Mesothelial cell of epicardium (in vitro differentiated cells): ENCODE data around the gene SRPK3. TPM values are rescaled to one million over a fixed set of nuclear protein-coding genes. Genes with fewer than 3 reads are reported as not detected.

ENCODE experiments used
- DNase-seq, 2 experiments: peaks; one replicate each; pipeline ENCODE4 v3.0.0; 2021; ENCODE audit warnings: low spot score in 2 of 2; ENCODE audit not compliant: unreplicated experiment in 2 of 2
- H3K27ac Mint-ChIP-seq: 2 replicates; pipeline ENCODE4 v1.8.0; 2021; ENCODE audit warnings: mixed read lengths
- H3K27me3 Mint-ChIP-seq: 2 replicates; pipeline ENCODE4 v1.8.0; 2021; ENCODE audit warnings: low read depth, mixed read lengths
- H3K36me3 Mint-ChIP-seq: 2 replicates; pipeline ENCODE4 v1.8.0; 2021; ENCODE audit warnings: mixed read lengths
- H3K4me1 Mint-ChIP-seq: 2 replicates; pipeline ENCODE4 v1.8.0; 2021; ENCODE audit warnings: mixed read lengths
- H3K4me3 Mint-ChIP-seq: 2 replicates; pipeline ENCODE4 v1.8.0; 2021; ENCODE audit warnings: mild to moderate bottlenecking, moderate library complexity, mixed read lengths
- H3K9me3 Mint-ChIP-seq: 2 replicates; pipeline ENCODE4 v1.8.0; 2021; ENCODE audit warnings: mixed read lengths
- CTCF ChIP-seq: fragments of 200-600 bp; sonication (generic); IDR thresholded peaks from one replicate; pipeline ENCODE4 v1.5.0; 2021; ENCODE audit warnings: antibody characterized with exemption; ENCODE audit not compliant: unreplicated experiment
- total RNA-seq: library from RNA; stranded (reverse); gene quantifications from 3 replicates; pipeline ENCODE4 v1.2.1, GENCODE V29; 2021

SRPK3 gene
- total RNA-seq, 1 donor from 2014 or later, result not detected

DNA sequence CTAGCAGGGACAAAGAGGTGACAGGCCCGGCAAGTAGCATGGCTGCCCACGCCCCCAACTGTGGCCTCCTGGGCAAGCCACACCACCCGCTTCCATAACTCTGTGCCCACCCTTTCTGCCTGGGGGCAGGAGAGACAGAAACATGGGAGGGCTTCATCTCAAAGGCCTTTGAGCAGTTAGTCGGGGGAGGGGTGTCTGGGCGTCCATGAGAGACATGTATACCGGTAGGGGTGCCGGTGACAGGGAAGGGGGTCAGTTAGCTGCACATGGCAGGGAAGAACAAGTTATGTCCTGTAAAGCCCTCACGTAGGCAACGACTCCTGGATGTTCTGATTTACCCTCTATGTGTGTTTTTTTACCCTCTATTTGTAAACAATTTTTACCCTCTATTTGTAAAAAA lies 40.2 kb downstream of the SRPK3 start:
- Mint-ChIP-seq H3K27me3 (peaks cover 18% of the 10 kb centered on the region), H3K4me1 (peaks cover 5% of the 10 kb centered on the region), H3K27ac (no peak overlapping the region), H3K36me3 (no peaks in the 10 kb centered on the region), H3K4me3 (no peak overlapping the region), H3K9me3 (peaks cover 4% of the 10 kb centered on the region)
- no peak for TF ChIP-seq CTCF
- DNase-seq, result no peak

GRCh38 chrX:153824348-153824747 lies 43.5 kb downstream of the SRPK3 start:
- H3K9me3 Mint-ChIP-seq, result peaks cover 11% of the 10 kb centered on the region
- H3K27me3 Mint-ChIP-seq, result peaks cover 46% of the 10 kb centered on the region
- no peak for DNase-seq
- no peak overlapping the region for H3K4me3 Mint-ChIP-seq
- TF ChIP-seq CTCF, result no peak
- H3K27ac Mint-ChIP-seq, result no peak overlapping the region
- H3K4me1 Mint-ChIP-seq, result peaks cover 4% of the 10 kb centered on the region
- no peaks in the 10 kb centered on the region for H3K36me3 Mint-ChIP-seq

- no peak overlapping the region for H3K27ac Mint-ChIP-seq
- no peak for TF ChIP-seq CTCF
- DNase-seq, result no peak
- peaks cover 47% of the 10 kb centered on the region for H3K27me3 Mint-ChIP-seq
- no peaks in the 10 kb centered on the region for H3K36me3 Mint-ChIP-seq
- no peak overlapping the region for H3K4me3 Mint-ChIP-seq
- H3K4me1 Mint-ChIP-seq, result no peaks in the 10 kb centered on the region
- peaks cover 11% of the 10 kb centered on the region for H3K9me3 Mint-ChIP-seq
These were observed 44.2 kb downstream of the SRPK3 start for GRCh38 chrX:153825042-153825441.

DNA sequence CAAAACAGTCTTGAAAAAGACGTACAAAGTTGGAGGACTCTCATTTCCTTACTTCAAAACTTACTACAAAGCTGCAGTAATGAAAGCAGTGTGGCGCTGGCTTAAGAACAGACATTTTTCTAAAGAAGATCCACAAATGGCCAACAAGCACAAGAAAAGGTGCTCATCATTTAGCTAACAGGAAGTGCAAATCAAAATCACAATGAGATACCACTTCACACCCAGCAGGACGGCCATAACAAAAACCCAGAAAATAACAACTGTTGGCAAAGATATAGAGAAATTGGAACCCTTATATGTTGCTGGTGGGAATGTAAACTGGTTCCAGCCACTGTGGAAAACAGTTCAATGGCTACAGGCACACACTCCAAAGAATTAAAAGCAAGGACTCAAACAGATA lies 46.2 kb downstream of the SRPK3 start:
- H3K4me1 Mint-ChIP-seq, result no peaks in the 10 kb centered on the region
- H3K4me3 Mint-ChIP-seq, result no peak overlapping the region
- H3K36me3 Mint-ChIP-seq, result no peaks in the 10 kb centered on the region
- peaks cover 11% of the 10 kb centered on the region for H3K9me3 Mint-ChIP-seq
- DNase-seq, result no peak
- H3K27ac Mint-ChIP-seq, result no peak overlapping the region
- peaks cover 59% of the 10 kb centered on the region for H3K27me3 Mint-ChIP-seq
- no peak for TF ChIP-seq CTCF

- Mint-ChIP-seq H3K9me3 (peaks cover 11% of the 10 kb centered on the region), H3K27ac (no peak overlapping the region), H3K4me1 (no peaks in the 10 kb centered on the region), H3K27me3 (peaks cover 68% of the 10 kb centered on the region), H3K4me3 (no peak overlapping the region), H3K36me3 (no peaks in the 10 kb centered on the region)
- TF ChIP-seq CTCF, result no peak
- DNase-seq, result no peak
These were observed 47.1 kb downstream of the SRPK3 start for GRCh38 chrX:153827903-153828302.

- peaks cover 72% of the 10 kb centered on the region for H3K27me3 Mint-ChIP-seq
- H3K27ac Mint-ChIP-seq, result no peak overlapping the region
- no peak for TF ChIP-seq CTCF
- peaks cover 11% of the 10 kb centered on the region for H3K9me3 Mint-ChIP-seq
- no peaks in the 10 kb centered on the region for H3K36me3 Mint-ChIP-seq
- no peak for DNase-seq
- H3K4me3 Mint-ChIP-seq, result no peak overlapping the region
- no peaks in the 10 kb centered on the region for H3K4me1 Mint-ChIP-seq
These were observed 47.5 kb downstream of the SRPK3 start for GRCh38 chrX:153828308-153828707.
